ENCODE results near the gene JARID2. TPM values are rescaled to one million over a fixed set of nuclear protein-coding genes. Genes with fewer than 3 reads are reported as not detected.

Gene JARID2
- total and polyA plus RNA-seq, 2 of the 4 experiments (the other 2 are of a cell fraction): 9.6 to 12.9 TPM

GRCh38 chr6:15513801-15514711 is 268.2 kb downstream of the JARID2 start:
- CTCF ChIA-PET: interaction anchor here (0.6 to 0.8 kb wide), 3 partner anchors 10 to 803 kb away, joined by 3 to 8 read pairs (median 5); no protein-coding TSS in a partner anchor
- H3K23ac ChIP-seq (ENCODE audit: low read depth, low read length): no peak overlapping the region
- TF ChIP-seq RCOR1 (IDR thresholded peaks at IDR 0.05; ENCODE audit: insufficient replicate concordance, low read length): no peak
- no peak for TF ChIP-seq MAFK (IDR thresholded peaks at IDR 0.05; ENCODE audit: low read depth, low read length)
- no peak for TF ChIP-seq RAD21 (IDR thresholded peaks at IDR 0.05; ENCODE audit: low read length)
- TF ChIP-seq RFX5 (IDR thresholded peaks at IDR 0.05; ENCODE audit: low read depth, low read length): no peak
- TF ChIP-seq FOS (IDR thresholded peaks at IDR 0.05; ENCODE audit: low read depth, low read length): no peak
- no peak for TF ChIP-seq CHD1 (IDR thresholded peaks at IDR 0.05; ENCODE audit: low read depth, low read length)
- no peak for TF ChIP-seq CEBPB (IDR thresholded peaks at IDR 0.05; ENCODE audit: low read depth, low read length)
- no peak for TF ChIP-seq ELK1 (IDR thresholded peaks at IDR 0.05; ENCODE audit: borderline replicate concordance, low read depth, low read length)
- no peak for TF ChIP-seq SMC3 (IDR thresholded peaks at IDR 0.05; ENCODE audit: low read depth, low read length)
- TF ChIP-seq MXI1 (IDR thresholded peaks at IDR 0.05; ENCODE audit: borderline replicate concordance, low read depth, low read length): no peak
- TF ChIP-seq, protein P1, sequence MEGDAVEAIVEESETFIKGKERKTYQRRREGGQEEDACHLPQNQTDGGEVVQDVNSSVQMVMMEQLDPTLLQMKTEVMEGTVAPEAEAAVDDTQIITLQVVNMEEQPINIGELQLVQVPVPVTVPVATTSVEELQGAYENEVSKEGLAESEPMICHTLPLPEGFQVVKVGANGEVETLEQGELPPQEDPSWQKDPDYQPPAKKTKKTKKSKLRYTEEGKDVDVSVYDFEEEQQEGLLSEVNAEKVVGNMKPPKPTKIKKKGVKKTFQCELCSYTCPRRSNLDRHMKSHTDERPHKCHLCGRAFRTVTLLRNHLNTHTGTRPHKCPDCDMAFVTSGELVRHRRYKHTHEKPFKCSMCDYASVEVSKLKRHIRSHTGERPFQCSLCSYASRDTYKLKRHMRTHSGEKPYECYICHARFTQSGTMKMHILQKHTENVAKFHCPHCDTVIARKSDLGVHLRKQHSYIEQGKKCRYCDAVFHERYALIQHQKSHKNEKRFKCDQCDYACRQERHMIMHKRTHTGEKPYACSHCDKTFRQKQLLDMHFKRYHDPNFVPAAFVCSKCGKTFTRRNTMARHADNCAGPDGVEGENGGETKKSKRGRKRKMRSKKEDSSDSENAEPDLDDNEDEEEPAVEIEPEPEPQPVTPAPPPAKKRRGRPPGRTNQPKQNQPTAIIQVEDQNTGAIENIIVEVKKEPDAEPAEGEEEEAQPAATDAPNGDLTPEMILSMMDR (conservative IDR thresholded peaks at IDR 0.05; ENCODE audit: low read depth, low read length): no peak
- no peak for TF ChIP-seq USF2 (IDR thresholded peaks at IDR 0.05; ENCODE audit: low read depth, low read length)
- no peak for TF ChIP-seq MAZ (IDR thresholded peaks at IDR 0.05; ENCODE audit: borderline replicate concordance, low read depth, low read length)
- TF ChIP-seq BHLHE40 (IDR thresholded peaks at IDR 0.05; ENCODE audit: low read depth, low read length): no peak
- no peak for TF ChIP-seq POLR2A (IDR thresholded peaks at IDR 0.05; ENCODE audit: low read depth, low read length)

More at GRCh38 chr6:15513801-15514711, 268.2 kb downstream of the JARID2 start:
- H4K91ac ChIP-seq (ENCODE audit: insufficient read depth, low read depth, low read length): no peak overlapping the region
- peaks cover 73% of the 10 kb centered on the region for H3K36me3 ChIP-seq (ENCODE audit: control insufficient read depth, insufficient read depth, low read length)
- no peak overlapping the region for H2BK120ac ChIP-seq (ENCODE audit: low read depth, low read length)
- peak overlapping the region; percentile 61 for H2AK9ac ChIP-seq (replicated peaks; ENCODE audit: low read depth, low read length, poor library complexity)
- H3K14ac ChIP-seq (replicated peaks; ENCODE audit: low read depth, low read length): no peak overlapping the region
- no peak for DNase-seq
- H3K18ac ChIP-seq (ENCODE audit: low read depth, low read length): no peak overlapping the region
- dilution Hi-C loops (cut with HindIII; ENCODE audit: low sequenced_read_pairs, unreplicated experiment) (no loop called here), intact Hi-C loops (cut with micrococcal nuclease) (no loop called here), in situ Hi-C loops (cut with MboI; ENCODE audit: low sequenced_read_pairs) (no loop called here)
- no peaks in the 10 kb centered on the region for H3K9me3 ChIP-seq (ENCODE audit: control insufficient read depth, insufficient read depth, low read length)
- no peak overlapping the region for H2BK15ac ChIP-seq (ENCODE audit: low read depth, low read length)
- H2AK5ac ChIP-seq (ENCODE audit: low read depth, low read length): no peak overlapping the region
- H4K8ac ChIP-seq (ENCODE audit: low read depth in 2 of 2, low read length in 2 of 2): no peak overlapping the region
- H3K4me1 ChIP-seq (ENCODE audit: control insufficient read depth, insufficient read depth, low read length): peaks cover 8% of the 10 kb centered on the region
- H2BK5ac ChIP-seq (ENCODE audit: low read depth, low read length, poor library complexity, severe bottlenecking): no peak overlapping the region
- no peak overlapping the region for H2BK20ac ChIP-seq (ENCODE audit: low read depth, low read length)
- peaks cover 25% of the 10 kb centered on the region for H3K9me1 ChIP-seq (ENCODE audit: insufficient read depth, low read length)
- POLR2A ChIA-PET (ENCODE audit: unreplicated experiment): no interaction called here
- no peak overlapping the region for H3K4ac ChIP-seq (ENCODE audit: low read depth, low read length)
- no peak overlapping the region for H3K56ac ChIP-seq (ENCODE audit: extremely low read depth, insufficient read depth, low read length)
- peaks cover 14 to 55% of the 10 kb centered on the region in 2 experiments for H3K79me1 ChIP-seq (ENCODE audit: low read depth in 1 of 2, low read length in 2 of 2)
- no peak for ATAC-seq (ENCODE audit: low read depth)
- H4K5ac ChIP-seq (ENCODE audit: low read depth, low read length): no peak overlapping the region
- WGBS, 2 experiments (ENCODE audit: extremely low coverage in 2 of 2, insufficient read length in 1 of 2): 87% methylated on average over 5 of the region's 21 CpGs; no CpG with 5 or more reads in 1 of the 2 experiments
- BruUV-seq (replicated peaks): no TSS peak
- no peak overlapping the region for H3K4me2 ChIP-seq (ENCODE audit: low read depth, low read length)
- no peak overlapping the region for H3K9ac ChIP-seq (ENCODE audit: low read depth, low read length)
- H2AFZ ChIP-seq (replicated peaks; ENCODE audit: low read length, poor library complexity): no peak overlapping the region
- no peak overlapping the region for H3K27ac ChIP-seq (ENCODE audit: insufficient read depth, low read length)
- H4K20me1 ChIP-seq (ENCODE audit: insufficient read depth, low read length): peaks cover 21% of the 10 kb centered on the region
- H3K4me3 ChIP-seq (ENCODE audit: insufficient read depth, low read depth, low read length): no peak overlapping the region
- no peaks in the 10 kb centered on the region for H3K27me3 ChIP-seq (ENCODE audit: control insufficient read depth, insufficient read depth, low read length)
